Spleen (tissue), 7 donors: Measurements from ENCODE around the gene H1-8.

Experiments used
- CTCF ChIP-seq, 11 experiments: fragments of 200-600 bp in 7 of 11; fragments of 450-650 bp in 4 of 11; sonication (generic) in 4 of 11; IDR thresholded peaks in 8 of 11; conservative IDR thresholded peaks in 3 of 11; 1 replicate in 7 of 11; 2 replicates in 4 of 11; pipeline versions ENCODE4 v1.4.0 to v1.8.0; 2016 to 2021; ENCODE audit warnings: antibody characterized with exemption in 11 of 11, inconsistent platforms in 4 of 11, mild to moderate bottlenecking in 1 of 11
- POLR2A ChIP-seq, 3 donors: fragments of 450-650 bp; IDR thresholded peaks; one replicate each; pipeline ENCODE4 v1.5.1; 2017; ENCODE audit warnings: antibody characterized with exemption in 3 of 3, mild to moderate bottlenecking in 1 of 3
- donor health status: DM: no; HTN: no; CAD: no; lungs with moderate emphysema.
- donor health status: DM: no; HTN: no; CAD: no.
- donor health status: DM: no; HTN: no; CAD: no.

GRCh38 chr3:129539206-129539605 lies 3.8 kb upstream of the H1-8 start:
- no peak for TF ChIP-seq CTCF (IDR thresholded peaks at IDR 0.05 in 8 of 11, conservative IDR thresholded peaks at IDR 0.05 in 3 of 11)
- TF ChIP-seq POLR2A (IDR thresholded peaks at IDR 0.05) = no peak
